ENCODE measurements around the gene ELMOD3. TPM values are rescaled to one million over a fixed set of nuclear protein-coding genes. Genes with fewer than 3 reads are reported as not detected.

The ELMOD3 gene
- total and polyA plus RNA-seq, 12 donors = 7.3 to 23.8 (median 9.3) TPM

DNA sequence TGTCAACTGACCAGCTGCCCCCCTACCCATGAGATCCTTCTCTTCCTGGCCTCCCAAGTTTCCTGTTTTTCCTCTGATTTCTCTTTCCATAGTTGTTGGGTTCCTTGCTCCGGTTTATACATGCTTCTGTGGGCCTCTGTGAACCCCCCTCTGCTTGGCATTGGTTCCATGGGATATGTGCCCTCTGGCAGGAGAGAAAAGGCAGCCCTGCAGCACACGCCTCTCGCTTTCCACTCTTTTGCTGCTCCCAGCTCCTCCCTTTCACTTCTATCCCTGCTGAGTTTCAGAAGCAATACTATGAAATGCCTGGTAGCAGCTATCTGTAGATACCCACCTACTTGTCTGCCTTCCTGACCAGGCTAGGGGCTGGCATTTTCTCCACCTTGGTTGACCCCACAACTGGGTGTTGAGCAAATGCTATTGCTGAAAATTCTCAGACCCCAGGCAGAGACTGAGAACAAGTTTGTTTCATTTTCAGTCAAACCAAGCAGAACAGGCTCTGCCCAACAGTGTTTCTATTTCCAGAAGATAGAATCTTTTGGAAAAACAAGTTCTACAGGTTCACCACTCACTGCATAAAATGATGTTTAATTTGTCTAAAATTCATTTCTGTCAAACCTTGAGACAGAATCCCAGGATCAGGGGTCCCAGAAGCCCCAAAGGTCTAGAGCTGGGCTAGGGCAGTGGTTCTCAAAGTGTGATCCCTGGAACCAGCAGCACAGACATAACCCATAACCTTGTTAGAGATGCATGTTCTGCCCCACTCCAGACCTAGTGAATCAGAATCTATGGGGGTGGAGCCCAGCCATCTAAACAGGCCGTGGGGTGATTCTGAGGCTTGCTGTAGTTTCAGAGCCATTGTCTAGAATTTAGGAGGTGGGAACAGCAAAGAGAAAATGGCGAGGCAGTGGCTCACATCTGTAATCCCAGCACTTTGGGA, 42.2 kb downstream of the ELMOD3 start:
- H3K27ac ChIP-seq = peak overlapping the region in 1 of 10 donors; percentile 5
- WGBS, 2 donors = 55 to 72% methylated on average over 5 of the region's 5 CpGs

DNA sequence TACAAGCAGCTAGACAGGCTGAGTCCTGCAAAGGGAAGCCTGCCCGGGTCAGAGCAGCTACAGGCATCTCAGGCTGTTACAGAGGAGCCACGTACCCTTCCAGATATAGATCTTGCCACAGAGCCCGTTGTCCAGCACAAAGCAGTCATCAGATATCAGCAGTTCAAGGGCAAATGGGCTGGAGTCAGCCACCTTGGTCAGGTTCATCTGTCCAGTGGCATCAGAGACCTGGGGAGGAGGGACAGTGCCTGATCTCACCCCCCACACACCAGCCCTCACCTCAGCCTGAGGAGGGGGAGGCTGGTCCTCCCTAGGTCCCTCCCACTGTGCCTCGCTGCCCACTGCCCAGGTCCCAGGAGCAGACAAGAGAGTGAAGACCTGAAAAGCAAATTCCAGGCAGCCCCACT, 43.4 kb downstream of the ELMOD3 start:
- no peak overlapping the region for H3K27ac ChIP-seq
- ATAC-seq (no peak), DNase-seq (no peak)
- H3K9me3 ChIP-seq = peaks cover 0 to under 1% (median 0%) of the 10 kb centered on the region in 11 donors
- peaks cover 0 to 68% (median 0%) of the 10 kb centered on the region in 9 donors for H3K36me3 ChIP-seq
- TF ChIP-seq, protein P1, sequence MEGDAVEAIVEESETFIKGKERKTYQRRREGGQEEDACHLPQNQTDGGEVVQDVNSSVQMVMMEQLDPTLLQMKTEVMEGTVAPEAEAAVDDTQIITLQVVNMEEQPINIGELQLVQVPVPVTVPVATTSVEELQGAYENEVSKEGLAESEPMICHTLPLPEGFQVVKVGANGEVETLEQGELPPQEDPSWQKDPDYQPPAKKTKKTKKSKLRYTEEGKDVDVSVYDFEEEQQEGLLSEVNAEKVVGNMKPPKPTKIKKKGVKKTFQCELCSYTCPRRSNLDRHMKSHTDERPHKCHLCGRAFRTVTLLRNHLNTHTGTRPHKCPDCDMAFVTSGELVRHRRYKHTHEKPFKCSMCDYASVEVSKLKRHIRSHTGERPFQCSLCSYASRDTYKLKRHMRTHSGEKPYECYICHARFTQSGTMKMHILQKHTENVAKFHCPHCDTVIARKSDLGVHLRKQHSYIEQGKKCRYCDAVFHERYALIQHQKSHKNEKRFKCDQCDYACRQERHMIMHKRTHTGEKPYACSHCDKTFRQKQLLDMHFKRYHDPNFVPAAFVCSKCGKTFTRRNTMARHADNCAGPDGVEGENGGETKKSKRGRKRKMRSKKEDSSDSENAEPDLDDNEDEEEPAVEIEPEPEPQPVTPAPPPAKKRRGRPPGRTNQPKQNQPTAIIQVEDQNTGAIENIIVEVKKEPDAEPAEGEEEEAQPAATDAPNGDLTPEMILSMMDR (IDR thresholded peaks at IDR 0.05) = no peak
- WGBS, 2 donors = 82 to 83% methylated on average over 4 of the region's 4 CpGs
- H3K4me1 ChIP-seq = peaks cover 0 to 7% (median 0%) of the 10 kb centered on the region in 9 donors
- H3K4me3 ChIP-seq = no peak overlapping the region
- H3K27me3 ChIP-seq = no peaks in the 10 kb centered on the region
- intact Hi-C loops (cut with DNase I) = loop anchor here in 1 of 10 donors (5.0 kb wide), 1 partner anchor 764 kb away; no protein-coding TSS in a partner anchor

More for the DNA sequence above, 42.2 kb downstream of the ELMOD3 start:
- Histone ChIP-seq H3K9me3 (no peaks in the 10 kb centered on the region), H3K27me3 (no peaks in the 10 kb centered on the region), H3K36me3 (peaks cover 0 to 72% (median 0%) of the 10 kb centered on the region in 9 donors), H3K4me1 (peaks cover 0 to 6% (median 0%) of the 10 kb centered on the region in 9 donors), H3K4me3 (no peak overlapping the region)
- TF ChIP-seq, protein P1 (IDR thresholded peaks at IDR 0.05) = no peak
- ATAC-seq = peak in 3 of 8 donors; percentile 18 to 25 (median 23)
- intact Hi-C loops (cut with DNase I) = loop anchor here in 1 of 10 donors (5.0 kb wide), 1 partner anchor 766 kb away; no protein-coding TSS in a partner anchor
- no peak for DNase-seq

DNA sequence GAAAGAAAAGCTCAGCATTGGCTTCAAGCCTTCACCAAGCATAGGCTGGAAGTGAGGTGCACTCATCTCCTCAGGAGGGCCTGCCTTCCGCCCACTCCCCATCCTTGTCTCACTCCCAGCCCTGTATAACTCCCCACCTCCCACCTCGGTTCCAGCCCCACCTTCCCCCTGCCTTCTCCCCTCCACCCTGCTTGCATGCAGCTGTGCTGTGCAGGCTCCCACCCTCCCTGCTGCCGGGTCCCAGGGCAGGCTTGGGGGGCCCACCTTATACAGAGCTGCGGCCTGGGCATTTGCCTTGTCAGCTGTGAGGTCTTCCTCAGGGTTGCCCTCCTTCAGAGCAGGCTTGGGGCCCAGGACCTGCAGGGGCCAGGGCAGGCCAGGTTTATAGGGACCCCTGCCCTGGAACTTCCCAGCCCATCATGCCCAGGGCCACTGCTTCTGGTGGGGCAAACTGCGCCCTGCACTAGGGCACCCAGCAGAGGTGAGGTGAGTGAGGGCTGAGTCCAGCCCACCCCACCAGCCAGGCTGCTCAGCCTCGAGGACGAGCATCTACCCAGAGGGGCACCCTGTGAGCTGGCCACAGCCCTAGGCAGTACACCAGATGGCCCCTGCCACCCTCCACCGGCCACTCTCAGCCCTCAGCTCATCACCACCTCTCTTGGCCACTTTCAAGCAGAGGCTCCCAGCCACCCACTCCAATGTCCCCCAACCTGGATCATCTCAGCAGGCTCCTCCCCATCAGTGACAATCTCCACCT, 44.0 kb downstream of the ELMOD3 start:
- intact Hi-C loops (cut with DNase I) = loop anchor here in 1 of 10 donors (5.0 kb wide), 1 partner anchor 764 kb away; no protein-coding TSS in a partner anchor
- TF ChIP-seq, protein P1 (IDR thresholded peaks at IDR 0.05) = no peak
- Histone ChIP-seq H3K27ac (no peak overlapping the region), H3K4me1 (peaks cover 0 to 7% (median 0%) of the 10 kb centered on the region in 9 donors), H3K9me3 (peaks cover 0 to 7% (median 0%) of the 10 kb centered on the region in 11 donors), H3K4me3 (no peak overlapping the region), H3K36me3 (peaks cover 0 to 68% (median 0%) of the 10 kb centered on the region in 9 donors), H3K27me3 (no peaks in the 10 kb centered on the region)
- DNase-seq (no peak), ATAC-seq (peak in 2 of 8 donors; percentile 10 to 13)
- WGBS, 2 donors = 92% methylated on average over 8 of the region's 8 CpGs

DNA sequence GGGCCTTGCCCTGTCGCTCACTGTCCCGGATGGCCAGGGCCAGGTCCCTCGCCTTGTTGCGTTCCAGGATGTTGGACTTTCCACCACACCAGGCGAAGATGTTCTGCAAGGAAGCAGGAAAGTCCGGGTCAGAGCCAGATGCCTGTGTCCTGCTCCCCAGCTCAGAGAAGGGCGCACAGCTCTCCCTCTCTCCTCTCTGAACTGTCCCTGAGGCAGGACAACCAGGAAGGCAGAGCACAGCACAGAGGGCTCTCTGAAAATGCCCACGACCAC, 44.5 kb downstream of the ELMOD3 start:
- intact Hi-C loops (cut with DNase I) = loop anchor here in 1 of 10 donors (5.0 kb wide), 1 partner anchor 763 kb away; no protein-coding TSS in a partner anchor
- Histone ChIP-seq H3K27me3 (no peaks in the 10 kb centered on the region), H3K4me1 (peaks cover 0 to 7% (median 0%) of the 10 kb centered on the region in 9 donors), H3K36me3 (peaks cover 0 to 63% (median 0%) of the 10 kb centered on the region in 9 donors), H3K4me3 (no peak overlapping the region), H3K9me3 (peaks cover 0 to 13% (median 0%) of the 10 kb centered on the region in 11 donors), H3K27ac (no peak overlapping the region)
- WGBS, 2 donors = 95 to 97% methylated on average over 8 of the region's 8 CpGs
- TF ChIP-seq, protein P1 (IDR thresholded peaks at IDR 0.05) = no peak
- no peak for DNase-seq
- ATAC-seq = no peak
